K562 (cell line): ENCODE measurements around the gene TCF4. TPM values are rescaled to one million over a fixed set of nuclear protein-coding genes. Genes with fewer than 3 reads are reported as not detected.

ENCODE experiments used
- CHAMP1 ChIP-seq: fragments of 450-650 bp; IDR thresholded peaks from 2 replicates; pipeline ENCODE4 v1.6.1; 2016; ENCODE audit warnings: mild to moderate bottlenecking
- EP300 ChIP-seq: IDR thresholded peaks from 2 replicates; pipeline ENCODE4 v1.6.1; 2012; ENCODE audit warnings: low read length, improper control_type of control experiment
- EP400 ChIP-seq: fragments of 450-650 bp; IDR thresholded peaks from 2 replicates; pipeline ENCODE4 v1.6.1; 2017; ENCODE audit warnings: antibody characterized with exemption, mild to moderate bottlenecking, moderate library complexity
- FOSL1 ChIP-seq: fragments of 200-800 bp; sonication (Bioruptor generic); conservative IDR thresholded peaks from 2 replicates; pipeline ENCODE4 v1.6.1; 2016; ENCODE audit warnings: missing genetic modification characterization, missing compliant biosample characterization
- POLR2AphosphoS2 ChIP-seq: IDR thresholded peaks from 2 replicates; pipeline ENCODE4 v1.6.1; 2012; ENCODE audit warnings: low read length, improper control_type of control experiment
- POLR2B ChIP-seq: fragments of 450-650 bp; IDR thresholded peaks from 2 replicates; pipeline ENCODE4 v1.6.1; 2018; ENCODE audit warnings: low read depth; ENCODE audit not compliant: partially characterized antibody
- TAF9B ChIP-seq: fragments of 450-650 bp; IDR thresholded peaks from 2 replicates; pipeline ENCODE4 v1.6.1; 2018; ENCODE audit warnings: mild to moderate bottlenecking; ENCODE audit not compliant: partially characterized antibody
- polyA plus RNA-seq, 8 experiments: library from polyadenylated mRNA; depleted of rRNA in 4 of 8; stranded (reverse) in 5 of 8; unstranded in 3 of 8; fragments of >200 nt; fragmentation: Nextera tagmentation in 2 of 8; fragmentation: Illumina TruSeq in 1 of 8; extraction: Ambion mirVana in 2 of 8; extraction: Trizol in 1 of 8; gene quantifications; 2 replicates each; pipeline versions ENCODE4 v1.2.1 to v1.2.3, GENCODE V29; 2011 to 2014; ENCODE audit warnings: inconsistent platforms in 1 of 8, missing spikeins in 1 of 8
- total RNA-seq, 7 experiments: library from RNA; depleted of rRNA in 6 of 7; stranded (reverse); fragments of >200 nt in 6 of 7; fragmentation: Illumina TruSeq in 2 of 7; extraction: Trizol in 2 of 7; gene quantifications; 2 replicates each; pipeline versions ENCODE4 v1.2.1 to v1.2.3, GENCODE V29; 2011 to 2021; ENCODE audit warnings: low replicate concordance in 1 of 7
- TF ChIP-seq, protein P1 (sequence below): sonication (generic); formaldehyde crosslinking; IDR thresholded peaks from 2 replicates; pipeline ENCODE4 v1.8.1; 2023; ENCODE audit warnings: mild to moderate bottlenecking, missing genetic modification reagents

Gene TCF4
- total and polyA plus RNA-seq, 9 of the 15 experiments (the other 6 are each of a cell fraction or from before 2014, with no cell fraction given) = 4.8 to 24.7 (median 15.2) TPM

DNA sequence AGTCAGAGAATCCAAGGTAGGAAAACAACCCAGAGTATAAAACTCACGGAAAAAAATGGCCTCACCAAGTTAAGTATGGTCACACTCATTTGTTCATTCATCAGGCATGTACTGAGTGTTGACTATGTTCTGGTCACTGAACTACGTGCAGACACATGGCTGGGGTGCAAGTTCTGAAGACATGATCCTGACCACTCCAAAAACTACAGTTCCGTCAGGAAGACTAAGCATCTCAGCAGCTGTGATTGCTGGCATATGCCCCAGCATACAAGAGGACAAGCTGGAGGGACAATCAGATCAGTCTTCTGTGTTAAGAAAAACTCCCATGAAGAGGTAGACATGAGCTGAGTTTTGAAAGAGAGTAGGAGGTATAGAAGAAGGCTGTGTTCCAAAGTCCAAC is 72.8 kb downstream of the TCF4 start (continued):
- TF ChIP-seq CHAMP1 (no peak), FOSL1 (tag) (no peak), EP400 (no peak), POLR2B (no peak), POLR2AphosphoS2 (no peak), TAF9B (no peak), EP300 (no peak)
- TF ChIP-seq, protein P1, sequence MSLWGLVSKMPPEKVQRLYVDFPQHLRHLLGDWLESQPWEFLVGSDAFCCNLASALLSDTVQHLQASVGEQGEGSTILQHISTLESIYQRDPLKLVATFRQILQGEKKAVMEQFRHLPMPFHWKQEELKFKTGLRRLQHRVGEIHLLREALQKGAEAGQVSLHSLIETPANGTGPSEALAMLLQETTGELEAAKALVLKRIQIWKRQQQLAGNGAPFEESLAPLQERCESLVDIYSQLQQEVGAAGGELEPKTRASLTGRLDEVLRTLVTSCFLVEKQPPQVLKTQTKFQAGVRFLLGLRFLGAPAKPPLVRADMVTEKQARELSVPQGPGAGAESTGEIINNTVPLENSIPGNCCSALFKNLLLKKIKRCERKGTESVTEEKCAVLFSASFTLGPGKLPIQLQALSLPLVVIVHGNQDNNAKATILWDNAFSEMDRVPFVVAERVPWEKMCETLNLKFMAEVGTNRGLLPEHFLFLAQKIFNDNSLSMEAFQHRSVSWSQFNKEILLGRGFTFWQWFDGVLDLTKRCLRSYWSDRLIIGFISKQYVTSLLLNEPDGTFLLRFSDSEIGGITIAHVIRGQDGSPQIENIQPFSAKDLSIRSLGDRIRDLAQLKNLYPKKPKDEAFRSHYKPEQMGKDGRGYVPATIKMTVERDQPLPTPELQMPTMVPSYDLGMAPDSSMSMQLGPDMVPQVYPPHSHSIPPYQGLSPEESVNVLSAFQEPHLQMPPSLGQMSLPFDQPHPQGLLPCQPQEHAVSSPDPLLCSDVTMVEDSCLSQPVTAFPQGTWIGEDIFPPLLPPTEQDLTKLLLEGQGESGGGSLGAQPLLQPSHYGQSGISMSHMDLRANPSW (CRISPR knock-in tag) = no peak
- TF ChIP-seq, all 486 proteins: peak for 0
